SK-N-MC (cell line): Measurements from ENCODE around the gene SPSB1.

Experiments
- DNase-seq: peaks from one replicate; pipeline ENCODE4 v3.0.0-alpha.2; 2011; ENCODE audit warnings: low read depth, low spot score
- H3K27ac ChIP-seq: fragments of 200-600 bp; sonication (generic); 2 replicates; pipeline ENCODE4 v1.5.1; 2016; ENCODE audit warnings: mixed run types
- H3K36me3 ChIP-seq: fragments of 200-600 bp; sonication (generic); 2 replicates; pipeline ENCODE4 v1.6.1; 2017; ENCODE audit warnings: antibody characterized with exemption, low read length, mixed read lengths; ENCODE audit not compliant: insufficient read depth
- H3K4me3 ChIP-seq: fragments of 200-600 bp; sonication (generic); 2 replicates; pipeline ENCODE4 v1.5.1; 2016
- H3K9ac ChIP-seq: fragments of 200-600 bp; sonication (generic); 2 replicates; pipeline ENCODE4 v1.8.0; 2017; ENCODE audit warnings: mixed run types, mixed read lengths; ENCODE audit not compliant: insufficient read length
- H3K9me3 ChIP-seq: fragments of 200-600 bp; sonication (generic); 2 replicates; pipeline ENCODE4 v1.6.1; 2017; ENCODE audit warnings: low read depth, mild to moderate bottlenecking, antibody characterized with exemption, low read length, moderate library complexity, mixed read lengths
- EZH2 ChIP-seq: fragments of 200-600 bp; sonication (generic); IDR thresholded peaks from one replicate; pipeline ENCODE4 v1.6.1; 2017; ENCODE audit warnings: antibody characterized with exemption
- FOXP2 ChIP-seq: optimal IDR thresholded peaks from 2 replicates; pipeline ENCODE3; 2011; ENCODE audit warnings: mild to moderate bottlenecking, moderate library complexity; ENCODE audit not compliant: insufficient read depth; ENCODE audit errors: extremely low read length, control extremely low read depth
- POLR2AphosphoS5 ChIP-seq: IDR thresholded peaks from 2 replicates; pipeline ENCODE4 v1.6.1; 2012; ENCODE audit warnings: mild to moderate bottlenecking, low read depth, low read length, borderline replicate concordance

Gene SPSB1

GRCh38 chr1:9281908-9282695 is 10.6 kb upstream of the SPSB1 start:
- Histone ChIP-seq H3K9me3 (no peaks in the 10 kb centered on the region), H3K4me3 (no peak overlapping the region), H3K9ac (no peak overlapping the region), H3K27ac (no peak overlapping the region), H3K36me3 (no peaks in the 10 kb centered on the region)
- TF ChIP-seq EZH2 (no peak), FOXP2 (no peak), POLR2AphosphoS5 (no peak)
- DNase-seq = no peak

- no peak overlapping the region for H3K27ac ChIP-seq
- H3K36me3 ChIP-seq = no peaks in the 10 kb centered on the region
- H3K4me3 ChIP-seq = no peak overlapping the region
- TF ChIP-seq POLR2AphosphoS5 (no peak), FOXP2 (no peak), EZH2 (no peak)
- no peaks in the 10 kb centered on the region for H3K9me3 ChIP-seq
- no peak for DNase-seq
- no peak overlapping the region for H3K9ac ChIP-seq
Measured at GRCh38 chr1:9282696-9282955, 10.1 kb upstream of the SPSB1 start.

- DNase-seq = no peak
- TF ChIP-seq POLR2AphosphoS5 (no peak), EZH2 (no peak), FOXP2 (no peak)
- Histone ChIP-seq H3K9ac (no peak overlapping the region), H3K36me3 (no peaks in the 10 kb centered on the region), H3K4me3 (no peak overlapping the region), H3K9me3 (0 out of 2 replicates have a peak, but pooled peaks cover 5% of the 10 kb centered on the region), H3K27ac (no peak overlapping the region)
Measured at GRCh38 chr1:9284061-9284460, 8.6 kb upstream of the SPSB1 start.

DNA sequence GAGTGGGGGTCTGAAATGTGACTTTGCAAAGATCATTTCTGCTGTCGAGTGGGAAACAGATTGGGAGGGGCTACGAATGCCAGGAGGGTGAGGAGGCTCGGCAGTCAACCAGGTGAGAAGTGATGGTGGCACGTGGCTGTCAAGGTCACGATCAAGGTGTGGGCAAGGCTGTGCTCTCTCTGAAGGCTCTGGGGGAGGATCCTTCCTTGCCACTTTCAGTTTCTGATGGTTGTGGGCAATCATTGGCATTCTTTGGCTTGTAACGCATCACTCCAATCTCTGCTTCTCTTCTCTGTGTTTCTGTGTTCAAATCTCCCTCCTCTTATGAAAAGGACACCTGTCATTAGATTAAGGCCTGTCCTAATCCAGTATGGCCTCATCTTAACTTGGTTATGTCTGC is 6.1 kb upstream of the SPSB1 start:
- DNase-seq = no peak
- no peak for TF ChIP-seq EZH2
- TF ChIP-seq FOXP2 = no peak
- TF ChIP-seq POLR2AphosphoS5 = no peak
- no peaks in the 10 kb centered on the region for H3K36me3 ChIP-seq
- H3K9ac ChIP-seq = no peak overlapping the region
- H3K4me3 ChIP-seq = no peak overlapping the region
- H3K9me3 ChIP-seq = 0 out of 2 replicates have a peak, but pooled peaks cover 5% of the 10 kb centered on the region
- no peak overlapping the region for H3K27ac ChIP-seq

DNA sequence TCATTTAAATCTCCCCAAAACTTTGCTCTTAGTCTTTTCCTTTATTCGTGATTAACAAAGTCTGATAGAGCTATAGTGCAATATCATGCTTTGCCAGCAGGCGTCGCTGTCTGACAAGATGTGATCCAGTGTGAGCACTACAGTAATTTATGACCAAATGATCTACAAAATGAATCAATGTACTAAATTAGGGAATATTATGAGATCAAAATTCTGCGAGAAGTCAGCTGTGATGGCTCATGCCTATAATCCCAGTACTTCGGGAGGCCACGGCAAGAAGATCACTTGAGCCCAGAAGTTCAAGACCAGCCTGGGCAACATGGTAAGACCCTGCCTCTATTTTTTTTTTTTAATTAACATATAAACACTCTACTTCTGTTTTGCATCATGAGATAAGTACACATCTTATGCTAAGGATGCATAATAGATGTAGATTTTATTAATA is 3.6 kb upstream of the SPSB1 start:
- TF ChIP-seq FOXP2 (no peak), POLR2AphosphoS5 (no peak)
- Histone ChIP-seq H3K9me3 (0 out of 2 replicates have a peak, but pooled peaks cover 5% of the 10 kb centered on the region), H3K27ac (no peak overlapping the region), H3K4me3 (no peak overlapping the region), H3K9ac (no peak overlapping the region), H3K36me3 (no peaks in the 10 kb centered on the region)
- DNase-seq = peak; percentile 60

DNA sequence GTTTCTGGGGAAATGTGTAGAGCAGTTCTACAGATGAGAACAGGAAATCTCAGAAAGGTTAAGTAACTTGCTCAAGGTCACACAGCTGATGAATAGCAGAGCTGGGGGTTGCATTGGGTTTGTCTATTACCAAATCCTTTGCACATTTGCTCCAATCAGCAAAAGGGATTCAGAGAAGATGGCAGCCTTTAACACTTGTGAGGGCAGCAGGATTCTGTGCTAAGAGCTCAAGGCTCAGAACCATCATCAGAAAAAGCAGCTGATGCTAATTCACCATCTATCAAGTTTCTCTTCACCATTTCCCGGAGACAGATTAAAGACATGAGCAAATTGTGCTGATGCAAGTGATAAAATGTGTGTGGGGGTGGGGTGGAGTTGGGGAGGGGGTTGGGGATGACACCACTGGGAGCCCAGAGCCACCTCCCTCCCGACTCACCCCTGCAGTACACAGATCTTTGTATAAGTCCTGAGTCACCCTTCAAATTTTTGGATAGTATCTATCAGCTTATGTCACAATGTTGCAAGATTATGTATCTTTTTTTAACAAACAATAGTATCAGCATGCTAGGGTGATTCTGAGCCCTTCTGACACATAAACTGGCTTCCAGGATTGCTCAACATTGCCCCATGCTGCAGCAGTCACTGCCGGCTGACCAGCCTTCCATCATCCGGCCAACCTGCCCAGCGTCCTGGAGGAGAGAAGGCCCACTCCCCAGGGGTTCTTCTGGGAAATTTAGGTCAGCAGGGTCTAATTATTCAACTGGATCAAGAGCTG is 2.8 kb upstream of the SPSB1 start:
- no peak for TF ChIP-seq FOXP2
- TF ChIP-seq EZH2 = no peak
- no peak for TF ChIP-seq POLR2AphosphoS5
- DNase-seq = no peak
- H3K4me3 ChIP-seq = no peak overlapping the region
- H3K9ac ChIP-seq = no peak overlapping the region
- H3K36me3 ChIP-seq = no peaks in the 10 kb centered on the region
- H3K9me3 ChIP-seq = 0 out of 2 replicates have a peak, but pooled peaks cover 5% of the 10 kb centered on the region
- no peak overlapping the region for H3K27ac ChIP-seq

- H3K36me3 ChIP-seq = no peaks in the 10 kb centered on the region
- no peak overlapping the region for H3K27ac ChIP-seq
- no peak for DNase-seq
- peak overlapping the region; percentile 80 for H3K4me3 ChIP-seq
- TF ChIP-seq FOXP2 (no peak), POLR2AphosphoS5 (no peak), EZH2 (no peak)
- H3K9ac ChIP-seq = no peak overlapping the region
- 0 out of 2 replicates have a peak, but pooled peaks cover 5% of the 10 kb centered on the region for H3K9me3 ChIP-seq
Measured at GRCh38 chr1:9291914-9292360, 757 bp upstream of the SPSB1 start.

DNA sequence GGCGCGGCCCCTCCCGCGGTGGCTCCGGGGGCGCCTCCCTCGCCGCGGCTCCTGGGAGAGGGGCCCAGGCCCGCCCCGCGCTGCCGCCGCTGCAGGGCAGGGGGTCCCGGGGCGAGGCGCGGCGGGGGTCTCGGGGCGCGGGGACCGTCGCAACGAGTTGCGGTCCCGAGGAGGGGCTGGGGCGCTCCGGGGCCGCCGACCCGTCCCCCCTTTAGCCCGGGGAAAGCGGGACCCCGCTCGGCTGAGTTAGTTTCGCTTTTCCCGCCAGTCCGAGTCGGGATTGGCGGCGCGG is 493 bp downstream of the SPSB1 start:
- no peak for DNase-seq
- H3K9me3 ChIP-seq = 0 out of 2 replicates have a peak, but pooled peaks cover 4% of the 10 kb centered on the region
- no peaks in the 10 kb centered on the region for H3K36me3 ChIP-seq
- peak overlapping the region; percentile 80 for H3K4me3 ChIP-seq
- peak overlapping the region; percentile 69 for H3K9ac ChIP-seq
- TF ChIP-seq FOXP2 = no peak
- TF ChIP-seq EZH2 = no peak
- TF ChIP-seq POLR2AphosphoS5 = no peak
- H3K27ac ChIP-seq = no peak overlapping the region
